HG03175 (cell line): ENCODE data around the gene RABGEF1.
"Not testable (repeated sequence)": the region's sequence is repeated elsewhere in the genome, so short reads cannot be mapped to it uniquely, and the experiment has no call there.

ENCODE experiments used
- ATAC-seq: cut with Tn5 transposase; IDR thresholded peaks from one replicate; pipeline ENCODE4 v1.9.1; 2021; ENCODE audit warnings: mild to moderate bottlenecking, moderate library complexity; ENCODE audit not compliant: unreplicated experiment

Gene RABGEF1

GRCh38 chr7:66735154-66735553 lies 5.4 kb upstream of the RABGEF1 start:
- no peak for ATAC-seq

DNA sequence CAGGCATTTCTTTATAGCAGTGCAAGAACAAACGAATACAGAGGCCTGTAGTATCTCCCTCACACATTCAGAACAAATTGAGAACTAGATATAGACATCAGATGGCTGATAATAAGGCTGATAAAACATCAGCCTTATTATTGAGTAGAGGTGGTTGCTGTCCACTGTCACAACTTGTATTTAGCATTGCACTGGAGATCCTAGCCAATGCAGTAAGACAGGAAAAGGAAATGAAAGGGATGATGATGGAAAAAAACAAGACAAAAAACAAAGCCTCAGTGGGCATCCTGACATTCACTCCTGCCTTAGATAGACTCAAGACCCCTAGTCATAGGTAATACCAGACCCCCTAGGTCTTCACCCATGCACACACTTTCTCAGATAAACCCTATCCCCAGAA lies 4.7 kb upstream of the RABGEF1 start:
- no peak for ATAC-seq

DNA sequence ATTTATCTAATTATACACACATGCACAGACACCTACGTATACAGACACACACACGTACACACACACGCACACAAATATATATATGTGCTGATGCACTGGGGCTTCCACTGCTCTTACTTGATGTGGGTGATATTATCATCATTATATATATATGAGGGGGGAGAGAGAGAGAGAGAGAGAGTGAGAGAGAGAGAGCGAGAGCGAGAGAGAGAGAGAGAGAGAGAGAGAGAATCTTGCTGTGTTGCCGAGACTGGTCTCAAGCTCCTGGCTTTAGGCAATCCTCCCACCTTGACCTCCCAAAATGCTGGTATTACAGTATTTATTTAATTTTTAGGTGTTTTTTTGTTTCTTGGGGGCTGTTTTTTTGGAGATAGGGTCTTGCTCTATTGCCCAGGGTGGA lies 3.6 kb upstream of the RABGEF1 start:
- ATAC-seq, result no peak

- ATAC-seq, result no peak
Observed at GRCh38 chr7:66737667-66738066, 2.9 kb upstream of the RABGEF1 start.

DNA sequence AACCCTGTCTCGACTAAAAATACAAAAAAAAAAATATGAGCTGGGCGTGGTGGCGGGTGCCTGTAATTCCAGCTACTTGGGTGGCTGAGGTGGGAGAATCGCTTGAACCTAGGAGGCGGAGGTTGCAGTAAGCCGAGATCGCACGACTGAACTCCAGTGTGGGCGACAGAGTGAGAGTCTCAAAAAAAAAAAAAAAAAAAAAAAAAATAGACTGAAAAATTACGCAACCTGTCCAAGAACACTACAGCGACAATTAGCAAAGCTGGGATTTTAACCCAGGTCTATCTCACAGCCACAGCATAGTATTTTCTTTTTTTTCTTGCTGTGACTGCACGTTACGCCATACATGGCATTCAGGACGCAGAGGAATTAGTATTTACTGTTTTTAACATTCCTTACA lies 1.1 kb upstream of the RABGEF1 start:
- no peak for ATAC-seq

GRCh38 chr7:66739953-66740301 lies 606 bp upstream of the RABGEF1 start:
- ATAC-seq, result peak; percentile 3

DNA sequence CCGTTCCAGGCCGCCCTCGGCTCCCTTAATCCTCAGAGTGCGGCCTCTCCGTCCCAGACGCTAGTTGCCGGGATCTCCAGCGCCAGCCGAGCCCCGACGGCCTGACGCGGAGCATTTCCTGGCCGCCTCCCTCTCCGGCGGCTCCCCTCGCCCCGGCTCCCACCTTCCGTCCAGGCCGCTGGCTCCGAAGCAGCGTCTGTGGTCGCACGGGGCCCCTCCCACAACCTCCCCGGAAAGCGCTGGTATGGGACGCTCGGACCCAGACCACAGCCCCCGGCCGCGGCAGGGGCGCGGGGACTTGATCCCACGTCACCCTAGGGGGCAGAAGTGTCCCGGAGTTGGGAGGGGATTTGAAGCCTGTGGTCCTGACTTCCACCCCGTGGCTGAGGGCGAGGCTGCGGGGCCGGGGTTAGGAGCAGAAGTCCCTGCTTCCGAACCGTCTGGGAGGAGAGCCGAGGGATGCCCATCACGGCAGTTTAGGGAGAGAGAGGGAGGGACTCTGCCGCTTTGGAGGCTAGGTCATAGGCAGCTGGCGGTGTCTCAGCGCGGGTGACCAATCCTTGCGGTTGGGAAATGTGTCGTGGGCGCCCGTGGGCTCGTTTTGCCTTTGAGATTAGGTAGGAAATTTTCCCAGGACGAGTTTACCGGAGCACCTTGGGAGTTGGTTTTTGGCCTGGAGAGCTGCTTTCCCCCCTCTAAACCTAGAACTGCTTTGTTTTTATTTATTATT lies 612 bp downstream of the RABGEF1 start:
- ATAC-seq, result peak; percentile 31

DNA sequence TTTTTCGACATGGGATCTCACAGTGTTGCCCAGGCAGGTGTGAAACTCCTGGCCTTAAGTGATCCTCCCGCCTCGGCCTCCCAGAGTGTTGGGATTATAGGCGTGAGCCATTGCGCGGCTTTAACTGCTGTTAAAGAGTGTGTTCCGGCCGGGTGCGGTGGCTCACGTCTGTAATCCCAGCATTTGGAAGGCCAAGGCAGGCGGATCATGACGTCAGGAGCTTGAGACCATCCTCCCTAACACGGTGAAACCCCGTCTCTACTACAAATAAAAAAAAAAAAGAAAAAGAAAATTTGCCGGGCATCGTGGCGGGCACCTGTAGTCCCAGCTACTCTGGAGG lies 1.1 kb downstream of the RABGEF1 start:
- no peak for ATAC-seq

DNA sequence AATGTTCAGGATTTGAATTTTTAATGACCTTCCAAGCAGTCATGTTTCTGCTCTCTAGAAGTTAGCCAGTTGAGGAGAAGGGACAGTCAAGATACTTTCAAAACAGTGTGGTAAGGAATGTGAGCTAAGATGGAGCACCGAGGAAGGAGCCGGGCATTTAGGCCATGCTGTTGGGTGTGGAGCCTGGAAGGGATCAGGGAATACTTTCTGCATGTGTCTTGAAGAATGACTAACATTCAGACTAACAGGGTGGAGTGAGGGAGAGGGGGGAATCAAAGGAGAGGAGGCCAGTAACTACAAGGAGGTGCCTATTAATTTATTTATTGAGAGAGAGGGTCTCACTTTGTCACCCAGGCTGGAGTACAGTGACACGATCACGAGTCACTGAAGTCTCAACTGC lies 1.8 kb downstream of the RABGEF1 start:
- ATAC-seq, result not testable (repeated sequence)

DNA sequence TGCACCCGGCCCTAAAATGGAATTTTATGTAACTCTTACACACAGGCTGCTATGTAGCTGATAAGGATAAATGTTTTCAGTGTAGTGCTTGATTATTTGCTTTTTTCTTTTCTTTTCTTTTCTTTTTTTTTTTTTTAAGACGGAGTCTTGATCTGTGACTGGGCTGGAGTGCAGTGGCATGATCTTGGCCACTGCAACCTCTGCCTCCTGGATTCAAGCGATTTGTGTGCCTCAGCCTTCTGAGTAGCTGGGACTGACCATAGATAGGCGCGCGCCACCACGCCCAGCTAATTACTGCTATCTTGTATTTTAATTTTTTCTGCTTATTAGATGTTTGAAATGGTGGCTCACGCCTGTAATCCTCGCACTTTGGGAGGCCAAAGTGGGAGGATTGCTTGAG lies 3.4 kb downstream of the RABGEF1 start:
- ATAC-seq, result no peak

- ATAC-seq, result no peak
Observed at GRCh38 chr7:66747385-66747784, 6.9 kb downstream of the RABGEF1 start.

- no peak for ATAC-seq
Observed at GRCh38 chr7:66747881-66748511, 7.5 kb downstream of the RABGEF1 start.

DNA sequence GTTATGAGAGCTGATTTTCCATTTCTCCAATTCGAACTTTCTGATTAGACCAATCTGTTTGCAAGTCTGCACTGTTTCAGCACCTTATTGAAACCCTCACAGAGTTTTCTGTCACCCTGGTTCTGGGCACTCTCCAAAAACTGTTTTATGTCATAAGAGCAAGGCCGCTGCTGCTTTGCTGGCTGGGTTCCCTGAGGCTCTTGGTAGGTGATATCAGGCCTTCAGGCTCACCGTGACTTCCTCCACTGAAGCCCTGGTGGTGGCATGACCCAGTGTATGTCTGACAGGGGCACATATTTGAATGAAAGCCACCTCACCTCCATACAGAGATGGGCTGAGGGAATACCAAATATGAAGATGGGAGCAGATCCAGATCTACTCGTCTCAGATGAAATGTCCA lies 8.3 kb downstream of the RABGEF1 start:
- no peak for ATAC-seq

GRCh38 chr7:66751945-66752344 lies 11.4 kb downstream of the RABGEF1 start:
- no peak for ATAC-seq

DNA sequence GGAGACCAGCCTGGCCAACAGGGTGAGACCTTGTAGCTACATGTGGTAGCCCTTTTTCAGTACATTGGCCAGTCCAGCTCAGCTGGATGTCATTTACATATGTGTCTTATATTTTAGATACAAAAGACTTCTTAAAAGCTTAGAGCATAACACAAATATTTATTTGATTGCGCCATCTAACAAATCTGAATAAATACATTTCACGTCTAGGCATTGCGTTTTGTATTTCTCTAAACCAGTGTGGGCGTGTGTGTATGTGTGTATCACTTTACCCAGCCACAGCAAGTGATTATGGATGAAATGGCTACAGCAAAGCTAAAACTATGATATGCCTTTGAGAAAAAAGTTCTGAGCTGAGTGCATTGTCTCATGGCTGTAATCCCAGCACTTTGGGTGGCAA lies 14.0 kb downstream of the RABGEF1 start:
- ATAC-seq, result no peak

DNA sequence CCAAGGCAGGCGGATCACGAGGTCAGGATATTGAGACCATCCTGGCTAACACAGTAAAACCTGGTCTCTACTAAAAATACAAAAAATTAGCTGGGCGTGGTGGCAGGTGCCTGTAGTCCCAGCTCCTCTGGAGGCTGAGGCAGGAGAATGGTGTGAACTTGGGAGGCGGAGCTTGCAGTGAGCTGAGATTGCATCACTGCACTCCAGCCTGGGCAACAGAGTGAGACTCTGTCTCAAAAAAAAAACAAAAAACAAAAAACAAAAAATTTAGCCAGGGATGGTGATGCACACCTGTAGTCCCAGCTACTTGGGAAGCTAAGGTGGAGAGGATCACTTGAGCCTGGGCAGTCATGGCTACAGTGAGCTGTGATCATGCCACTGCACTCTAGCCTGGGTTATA lies 14.5 kb downstream of the RABGEF1 start:
- ATAC-seq, result not testable (repeated sequence)

DNA sequence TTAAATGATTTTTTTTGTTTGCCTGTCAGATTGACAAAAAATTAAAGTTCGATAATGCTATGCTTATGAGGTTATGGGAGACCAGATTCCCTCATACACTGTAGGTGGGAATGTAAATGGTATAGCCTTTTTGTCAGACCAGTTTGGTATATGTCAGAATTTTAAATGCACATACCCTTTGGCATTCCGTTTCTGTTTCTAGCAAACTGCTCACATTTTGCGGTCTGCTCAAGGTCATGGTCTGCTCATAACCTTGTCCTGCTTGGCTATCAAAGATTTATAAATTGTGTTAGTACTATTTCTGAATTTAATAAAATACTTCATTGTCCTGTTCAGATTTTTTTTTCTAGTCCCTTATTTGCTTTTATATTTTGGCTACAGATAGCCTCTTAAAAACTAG lies 15.7 kb downstream of the RABGEF1 start:
- not testable (repeated sequence) for ATAC-seq

DNA sequence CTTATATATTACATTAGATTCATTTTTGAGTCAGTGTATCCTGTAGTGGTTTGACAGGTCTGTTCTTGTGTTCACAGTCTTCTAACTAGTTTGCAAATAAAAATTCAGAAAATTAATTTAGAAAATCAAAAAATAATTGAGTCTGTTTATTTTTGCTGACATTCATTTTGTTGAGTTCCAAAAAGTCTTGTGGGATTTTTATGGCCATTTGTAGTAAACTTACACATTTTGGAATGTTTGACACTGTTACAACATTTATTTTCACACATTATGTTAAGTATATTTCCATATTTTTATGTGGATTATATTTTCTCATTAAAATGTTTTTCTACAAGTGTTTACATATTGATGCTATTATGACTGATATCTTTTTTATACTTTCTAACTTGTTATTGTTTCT lies 16.4 kb downstream of the RABGEF1 start:
- ATAC-seq, result no peak

DNA sequence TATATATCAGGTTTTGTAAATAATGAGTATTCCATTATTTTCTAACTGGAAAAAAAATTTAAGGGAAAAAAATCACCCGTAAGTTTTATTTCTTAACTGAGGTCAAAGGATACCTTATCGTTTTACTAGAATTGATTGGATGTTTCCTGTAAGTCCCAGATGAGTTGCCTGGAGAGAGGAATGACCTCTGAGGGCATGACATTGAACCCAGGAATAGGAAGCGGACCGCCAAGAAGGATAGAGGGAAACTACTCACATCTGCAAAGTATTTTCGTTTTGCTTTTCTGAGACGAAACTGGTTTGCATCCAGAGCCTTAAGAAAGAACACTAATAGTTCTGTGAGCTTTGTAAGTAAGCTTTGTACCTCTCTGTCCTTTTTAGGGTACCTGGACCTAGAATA lies 17.4 kb downstream of the RABGEF1 start:
- no peak for ATAC-seq

DNA sequence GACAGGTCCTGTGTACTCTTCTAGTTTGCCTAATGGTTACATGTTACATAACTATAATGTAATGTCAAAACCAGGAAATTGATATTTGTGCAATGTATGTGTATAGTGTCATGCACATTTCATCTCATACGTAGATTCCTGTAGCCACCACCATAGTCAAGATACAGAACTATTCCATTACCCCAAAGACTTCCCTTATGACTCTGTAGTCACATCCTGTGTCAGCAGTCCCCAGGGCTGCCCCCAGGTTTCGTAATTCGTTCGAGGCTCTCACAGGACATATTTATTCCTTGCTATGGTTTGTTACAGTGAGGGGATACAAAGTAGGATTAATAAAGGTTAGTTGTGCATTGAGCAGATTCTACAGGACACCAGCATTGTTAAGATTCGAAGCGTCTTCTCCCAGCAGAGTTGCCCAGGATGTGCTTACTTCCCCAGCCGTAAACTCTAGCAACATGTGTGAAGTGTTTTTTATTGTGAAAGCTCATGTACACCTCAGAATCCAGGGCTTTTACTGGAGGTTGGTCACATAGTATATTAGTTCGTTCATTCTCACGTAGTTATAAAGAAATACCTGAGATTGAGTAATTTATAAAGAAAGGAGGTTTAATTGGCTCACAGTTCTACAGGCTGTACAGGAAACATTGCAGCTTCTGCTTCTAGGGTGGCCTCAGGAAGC lies 18.6 kb downstream of the RABGEF1 start:
- ATAC-seq, result peak; percentile 93

DNA sequence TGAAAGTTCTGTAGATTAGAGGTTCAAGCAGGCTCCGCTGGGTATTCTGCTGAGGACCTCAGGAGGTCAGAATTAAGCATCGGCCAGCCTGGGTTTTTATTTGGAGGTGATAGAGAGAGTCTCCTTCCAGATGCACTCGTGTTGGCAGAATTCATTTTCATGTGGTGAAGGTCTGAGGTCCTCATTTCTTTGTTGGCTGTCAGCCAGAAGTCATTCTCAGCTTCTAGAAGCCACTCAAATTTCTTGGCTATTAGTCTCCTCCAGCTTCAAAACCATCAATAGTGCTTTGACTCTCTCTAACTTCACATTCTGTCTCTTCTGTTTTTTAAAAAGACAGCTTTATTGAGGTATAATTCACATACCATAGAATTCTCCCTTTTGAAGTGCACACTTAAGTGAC lies 22.6 kb downstream of the RABGEF1 start:
- not testable (repeated sequence) for ATAC-seq

- not testable (repeated sequence) for ATAC-seq
Observed at GRCh38 chr7:66763633-66764355, 23.3 kb downstream of the RABGEF1 start.
